HG03469 (cell line): Measurements from ENCODE around the gene ALKBH1.

Experiments
- ATAC-seq: cut with Tn5 transposase; IDR thresholded peaks from one replicate; pipeline ENCODE4 v1.9.1; 2021; ENCODE audit warnings: mild to moderate bottlenecking, moderate library complexity, moderate number of reproducible peaks; ENCODE audit not compliant: unreplicated experiment

Gene ALKBH1

DNA sequence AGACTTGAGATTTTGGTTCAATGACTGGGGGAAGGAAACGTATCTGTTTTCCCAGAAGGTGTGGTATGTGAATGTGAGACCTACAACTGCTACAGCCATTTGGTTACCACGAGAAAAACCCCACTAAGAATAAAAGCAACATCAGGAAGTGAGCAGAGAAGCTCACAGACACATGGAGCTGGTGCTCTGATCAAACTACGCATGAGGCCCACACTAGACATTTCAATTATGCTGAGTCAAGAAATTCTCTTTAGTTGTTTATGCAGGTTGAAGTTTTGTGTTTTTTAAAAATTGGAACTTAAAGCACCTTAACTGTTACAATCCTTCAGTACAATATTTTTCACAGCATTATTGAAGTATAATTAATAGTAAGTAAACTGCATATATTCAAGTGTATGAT is 82.5 kb downstream of the ALKBH1 start:
- no peak for ATAC-seq

DNA sequence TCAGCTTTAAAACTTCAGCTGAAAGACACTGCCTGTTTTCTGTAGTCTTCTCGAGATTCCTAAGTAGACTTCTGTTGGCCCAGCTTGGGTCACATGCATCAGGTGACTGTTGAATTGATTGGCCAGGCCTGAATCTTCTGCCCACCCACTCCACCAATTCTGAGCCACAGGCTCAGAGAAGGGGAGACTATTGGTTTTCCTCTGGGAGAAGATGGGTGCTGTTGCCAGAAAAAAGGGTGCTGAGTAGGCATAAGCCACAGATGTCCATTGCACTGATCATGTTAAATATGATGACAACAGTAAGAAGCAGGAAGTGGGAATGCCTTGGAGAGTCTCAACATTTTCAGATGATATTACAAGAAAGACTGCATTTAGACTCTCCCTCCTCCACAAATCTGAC is 84.6 kb downstream of the ALKBH1 start:
- ATAC-seq: no peak
